Astrocyte (in vitro differentiated cells and primary cell): ENCODE data around the gene DESI1.

ENCODE experiments used
- EZH2 ChIP-seq: IDR thresholded peaks from 2 replicates; pipeline ENCODE4 v1.6.1; 2012; ENCODE audit warnings: mild to moderate bottlenecking, low read length, inconsistent platforms; ENCODE audit not compliant: insufficient read depth
- TF ChIP-seq, protein P1 (sequence below): IDR thresholded peaks from 2 replicates; pipeline ENCODE4 v1.5.1; 2011; ENCODE audit warnings: low read depth, mild to moderate bottlenecking, inconsistent platforms, low read length, moderate library complexity; ENCODE audit not compliant: insufficient read depth

DNA sequence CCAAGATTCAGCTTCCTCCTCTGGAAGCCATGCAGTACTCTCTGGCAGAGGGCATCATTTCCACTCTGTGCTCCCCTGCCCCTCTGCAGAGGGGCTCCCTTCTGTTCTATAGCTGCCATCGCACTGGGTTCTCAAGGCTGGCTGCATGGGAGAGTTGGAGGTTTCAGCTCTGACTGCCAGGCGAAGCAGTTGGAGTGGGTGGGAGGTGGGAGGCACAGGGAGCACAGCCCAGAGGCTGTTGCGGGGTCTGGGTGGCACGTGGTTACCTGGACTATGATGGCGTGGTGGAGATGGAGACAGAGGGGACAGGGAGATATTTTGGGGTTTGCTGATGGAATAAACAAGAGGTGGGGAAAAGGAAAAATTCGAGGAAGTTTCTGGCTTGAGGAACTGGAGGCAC is 36.0 kb downstream of the DESI1 start:
- TF ChIP-seq, protein P1, sequence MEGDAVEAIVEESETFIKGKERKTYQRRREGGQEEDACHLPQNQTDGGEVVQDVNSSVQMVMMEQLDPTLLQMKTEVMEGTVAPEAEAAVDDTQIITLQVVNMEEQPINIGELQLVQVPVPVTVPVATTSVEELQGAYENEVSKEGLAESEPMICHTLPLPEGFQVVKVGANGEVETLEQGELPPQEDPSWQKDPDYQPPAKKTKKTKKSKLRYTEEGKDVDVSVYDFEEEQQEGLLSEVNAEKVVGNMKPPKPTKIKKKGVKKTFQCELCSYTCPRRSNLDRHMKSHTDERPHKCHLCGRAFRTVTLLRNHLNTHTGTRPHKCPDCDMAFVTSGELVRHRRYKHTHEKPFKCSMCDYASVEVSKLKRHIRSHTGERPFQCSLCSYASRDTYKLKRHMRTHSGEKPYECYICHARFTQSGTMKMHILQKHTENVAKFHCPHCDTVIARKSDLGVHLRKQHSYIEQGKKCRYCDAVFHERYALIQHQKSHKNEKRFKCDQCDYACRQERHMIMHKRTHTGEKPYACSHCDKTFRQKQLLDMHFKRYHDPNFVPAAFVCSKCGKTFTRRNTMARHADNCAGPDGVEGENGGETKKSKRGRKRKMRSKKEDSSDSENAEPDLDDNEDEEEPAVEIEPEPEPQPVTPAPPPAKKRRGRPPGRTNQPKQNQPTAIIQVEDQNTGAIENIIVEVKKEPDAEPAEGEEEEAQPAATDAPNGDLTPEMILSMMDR, result no peak
- TF ChIP-seq EZH2, result no peak
